Measurements from ENCODE around the gene CAPN10. TPM values are rescaled to one million over a fixed set of nuclear protein-coding genes. Genes with fewer than 3 reads are reported as not detected.

The CAPN10 gene
- total RNA-seq = 31.4 TPM

DNA sequence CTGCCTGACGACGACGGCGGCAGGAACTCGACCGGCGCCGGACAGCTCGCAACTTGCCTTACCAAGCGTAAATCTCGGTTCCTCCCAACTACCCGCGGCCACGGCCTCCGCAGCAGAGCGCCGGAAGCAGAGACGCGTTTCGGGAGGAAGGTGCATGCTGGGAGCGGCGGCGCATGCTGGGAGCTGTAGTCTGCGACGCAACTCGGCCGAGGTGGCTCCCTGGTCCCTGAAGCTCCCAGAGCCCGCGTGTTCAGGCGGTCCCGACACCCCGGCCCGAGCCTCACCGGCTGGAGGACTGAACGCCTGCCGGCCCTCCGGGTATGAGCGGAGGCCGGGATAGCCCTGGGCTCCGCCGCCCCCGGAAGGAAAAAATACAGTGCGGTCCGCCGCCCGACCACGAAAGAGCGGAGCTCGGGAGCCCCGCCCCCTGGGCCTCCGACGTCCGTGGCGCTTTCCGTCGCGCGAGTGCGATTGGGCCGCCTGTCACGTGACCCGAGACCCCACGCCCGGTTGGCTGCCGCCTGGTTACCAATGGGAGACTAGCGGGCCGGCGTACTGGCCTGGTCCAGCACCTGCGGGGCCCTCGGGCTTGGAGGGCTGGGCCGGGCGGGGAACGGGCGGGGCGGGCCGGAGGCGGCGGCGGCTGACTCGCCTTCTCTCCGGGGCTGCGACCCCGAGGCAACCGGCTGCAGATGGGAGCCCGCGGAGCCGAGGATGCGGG lies at the start of gene CAPN10:
CAPN10 (plus strand) TSS at position 537 of the 721 bp plus-strand sequence; CDS start at position 715, 178 bp downstream.

GRCh38 chr2:240557808-240558207 lies 28.7 kb upstream of the CAPN10 start, which contains the start of gene ANKMY1:
Gene ANKMY1, minus strand, starts transcription at chr2:240557988. Its CDS starts 653 bp downstream, at chr2:240557335.

GRCh38 chr2:240560084-240560479 lies 26.5 kb upstream of the CAPN10 start, which contains the start of gene DUSP28:
Gene DUSP28, plus strand, starts transcription at chr2:240560357. Its CDS starts 328 bp downstream, at chr2:240560685.

DNA sequence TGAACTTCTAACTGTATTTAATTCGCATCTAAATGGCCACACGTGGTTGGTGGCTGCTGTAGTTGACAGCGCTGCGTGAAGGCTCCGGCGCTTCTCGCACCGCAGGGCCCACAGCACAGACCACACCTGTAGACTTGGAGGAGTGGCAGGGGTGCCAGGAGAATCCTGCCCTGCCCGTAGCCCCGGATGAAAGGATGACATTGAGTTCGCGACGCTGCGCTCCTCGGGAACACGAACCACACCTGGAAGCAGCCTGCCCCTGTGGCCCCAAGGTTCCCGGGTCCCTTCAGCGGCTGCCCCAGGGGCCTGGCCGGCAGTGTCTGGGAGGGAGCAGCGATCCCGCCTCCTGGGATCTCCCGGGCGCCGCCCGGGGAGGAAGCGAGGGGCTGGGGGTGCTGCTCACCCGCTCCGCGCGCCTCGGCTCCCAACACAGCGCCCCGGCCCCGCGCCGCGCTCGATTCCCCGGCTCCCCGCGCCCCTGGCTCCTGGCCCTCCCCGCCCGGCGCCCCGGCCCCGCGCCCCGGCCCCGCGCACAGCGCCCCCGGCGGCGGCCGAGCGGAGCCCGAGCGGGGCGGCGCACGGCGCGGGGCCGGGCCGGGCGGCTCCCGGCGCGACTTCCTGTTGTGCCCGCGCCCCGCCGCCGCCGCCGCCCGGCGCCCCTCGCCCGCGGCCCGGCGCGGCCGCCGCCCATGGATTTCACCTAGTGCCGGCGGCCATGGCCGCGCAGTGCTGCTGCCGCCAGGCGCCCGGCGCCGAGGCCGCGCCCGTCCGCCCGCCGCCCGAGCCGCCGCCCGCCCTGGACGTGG lies 18.5 kb upstream of the CAPN10 start, which contains the start of gene RNPEPL1:
RNPEPL1 (plus strand) TSS at position 613 of the 806 bp plus-strand sequence; CDS start at position 716, 103 bp downstream.

DNA sequence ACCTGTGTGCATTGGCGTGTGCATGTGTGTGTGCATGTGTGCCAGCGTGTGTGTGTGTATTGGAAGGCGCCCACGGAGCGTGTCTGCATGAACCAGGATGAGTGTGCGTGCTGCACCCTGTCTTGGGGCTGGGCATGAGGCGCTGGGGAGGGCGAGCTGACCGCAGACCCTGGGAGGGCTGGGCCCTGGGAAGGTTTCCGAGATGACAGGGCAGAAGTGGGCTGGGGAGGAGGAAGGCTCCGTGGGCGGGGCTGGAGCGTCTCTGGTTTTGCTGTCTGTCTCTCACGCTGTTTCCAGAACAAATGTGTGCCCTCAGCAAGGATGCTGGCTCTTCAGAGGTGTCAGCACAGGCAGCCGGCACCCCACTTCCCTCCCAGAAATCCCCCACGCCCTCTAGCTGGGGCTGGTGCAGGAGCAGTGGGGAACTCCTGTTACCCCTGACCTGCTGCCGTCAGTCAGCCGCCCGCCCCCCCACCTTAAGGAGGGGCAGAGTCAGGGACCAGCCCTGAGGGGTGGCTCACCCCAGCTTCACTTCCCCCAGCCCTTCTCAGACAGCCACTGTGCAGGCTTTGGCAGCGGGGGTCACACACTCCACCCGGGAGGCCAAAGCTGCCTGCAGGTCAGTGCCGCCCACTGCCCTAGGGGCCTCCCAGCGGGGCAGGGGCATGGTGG lies 38.6 kb downstream of the CAPN10 start, which contains the start of gene GPR35:
GPR35 (plus strand) TSS at position 531 of the 672 bp plus-strand sequence. CDS start 4,473 bp downstream, outside the sequence.

Other genes with a start within 250 kb of the CAPN10 start
- 51.4 TPM for gene GPC1, start 151.1 kb upstream of the CAPN10 start, total RNA-seq
- 13.5 TPM for gene ANKMY1, start 28.7 kb upstream of the CAPN10 start, total RNA-seq
- gene DUSP28, start 26.4 kb upstream of the CAPN10 start, total RNA-seq = 6.6 TPM
- 25.6 TPM for gene RNPEPL1, start 18.2 kb upstream of the CAPN10 start, total RNA-seq
- 1.2 TPM for gene GPR35, start 38.7 kb downstream of the CAPN10 start, total RNA-seq
- gene AQP12B, start 96.2 kb downstream of the CAPN10 start, total RNA-seq = not detected
- not detected for gene AQP12A, start 105.1 kb downstream of the CAPN10 start, total RNA-seq
- 133 TPM for gene KIF1A, start 233.5 kb downstream of the CAPN10 start, total RNA-seq